DOHH2 (cell line): ENCODE data around the gene SPTBN4.

ENCODE experiments used
- H3F3A ChIP-seq: fragments of 200-600 bp; sonication (generic), shearing (Covaris generic); 2 replicates; pipeline ENCODE4 v1.6.0; 2016; ENCODE audit warnings: antibody characterized with exemption, mild to moderate bottlenecking; ENCODE audit not compliant: control insufficient read depth, insufficient read depth
- H3K27ac ChIP-seq: fragments of 200-600 bp; sonication (generic); 2 replicates; pipeline ENCODE4 v1.5.1; 2014; ENCODE audit warnings: low read depth, mild to moderate bottlenecking, low read length, moderate library complexity
- H3K27me3 ChIP-seq: fragments of 200-600 bp; sonication (generic); 2 replicates; pipeline ENCODE4 v1.6.1; 2014; ENCODE audit warnings: mild to moderate bottlenecking, low read length, mixed read lengths; ENCODE audit not compliant: control insufficient read depth
- H3K36me3 ChIP-seq: fragments of 200-600 bp; sonication (generic); 2 replicates; pipeline ENCODE4 v1.6.1; 2014; ENCODE audit warnings: mild to moderate bottlenecking, low read length, moderate library complexity, mixed read lengths; ENCODE audit not compliant: control insufficient read depth
- H3K4me1 ChIP-seq: fragments of 200-600 bp; sonication (generic); 2 replicates; pipeline ENCODE4 v1.6.1; 2014; ENCODE audit warnings: mild to moderate bottlenecking, low read length, mixed read lengths; ENCODE audit not compliant: control insufficient read depth
- H3K4me2 ChIP-seq: fragments of 200-600 bp; sonication (generic); 2 replicates; pipeline ENCODE4 v1.6.0; 2014; ENCODE audit warnings: mild to moderate bottlenecking, low read length, moderate library complexity
- H3K4me3 ChIP-seq: fragments of 200-600 bp; sonication (generic); 2 replicates; pipeline ENCODE4 v1.5.1; 2014; ENCODE audit warnings: mild to moderate bottlenecking, low read length, mixed read lengths
- H3K79me2 ChIP-seq: fragments of 200-600 bp; sonication (generic); 2 replicates; pipeline ENCODE4 v1.6.1; 2014; ENCODE audit warnings: mild to moderate bottlenecking, low read length, mixed read lengths; ENCODE audit not compliant: control insufficient read depth
- H3K9me2 ChIP-seq: fragments of 200-600 bp; sonication (generic); replicated peaks from 2 replicates; pipeline ENCODE4 v1.6.1; 2014; ENCODE audit warnings: mild to moderate bottlenecking, low read length, mixed read lengths; ENCODE audit not compliant: control insufficient read depth
- H3K9me3 ChIP-seq: fragments of 200-600 bp; sonication (generic); 2 replicates; pipeline ENCODE4 v1.6.1; 2014; ENCODE audit warnings: antibody characterized with exemption, low read length, mixed read lengths; ENCODE audit not compliant: control insufficient read depth, insufficient read depth
- H4K20me1 ChIP-seq: fragments of 200-600 bp; sonication (generic); 2 replicates; pipeline ENCODE4 v1.6.0; 2014; ENCODE audit warnings: low read depth, mild to moderate bottlenecking, antibody characterized with exemption, low read length, moderate library complexity; ENCODE audit not compliant: control insufficient read depth, insufficient read depth
- EZH2phosphoT487 ChIP-seq: fragments of 200-600 bp; sonication (generic); IDR thresholded peaks from 2 replicates; pipeline ENCODE4 v1.6.1; 2017; ENCODE audit warnings: borderline replicate concordance, mild to moderate bottlenecking, antibody characterized with exemption, low read length, moderate library complexity, mixed read lengths
- TF ChIP-seq, protein P1 (sequence below): fragments of 200-600 bp; sonication (generic); IDR thresholded peaks from one replicate; pipeline ENCODE4 v1.5.1; 2014; ENCODE audit warnings: antibody characterized with exemption, mild to moderate bottlenecking, low read depth, low read length; ENCODE audit not compliant: poor library complexity, severe bottlenecking

SPTBN4 gene

DNA sequence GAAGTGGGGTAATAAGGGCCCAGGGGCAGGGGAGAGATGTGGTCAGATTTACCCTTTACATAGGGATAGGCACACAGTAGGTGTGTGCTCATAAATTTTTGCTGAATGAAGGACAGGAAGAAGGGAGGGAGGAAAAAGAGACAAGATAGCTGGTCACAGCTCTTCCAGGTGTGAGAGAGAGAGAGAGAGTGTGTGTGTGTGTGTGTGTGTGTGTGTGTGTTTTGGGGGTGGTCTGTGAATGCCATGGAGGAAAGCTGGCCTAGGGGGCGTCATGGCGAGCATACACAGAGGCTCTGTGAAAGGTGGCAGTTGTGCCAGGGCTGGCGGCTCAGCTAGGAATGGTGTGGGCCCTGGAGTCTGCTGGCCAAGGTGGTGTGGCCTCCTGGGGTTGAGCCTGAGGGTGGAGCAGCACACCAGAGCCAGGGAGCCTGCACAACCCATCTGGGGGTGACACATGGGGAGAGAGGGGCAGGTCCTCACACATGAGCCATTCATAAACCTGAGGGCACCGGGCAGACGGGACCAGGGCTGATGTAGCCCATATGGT, 47.7 kb upstream of the SPTBN4 start:
- Histone ChIP-seq H3K4me1 (peaks cover 44% of the 10 kb centered on the region), H3K4me2 (no peak overlapping the region), H3K27ac (no peak overlapping the region), H3K4me3 (no peak overlapping the region), H3K9me2 (no peaks in the 10 kb centered on the region), H3K79me2 (peaks cover 5% of the 10 kb centered on the region; the same call in 1 of the 2 replicates), H3K9me3 (no peaks in the 10 kb centered on the region), H3K27me3 (no peaks in the 10 kb centered on the region), H3K36me3 (peaks cover 12% of the 10 kb centered on the region), H4K20me1 (no peaks in the 10 kb centered on the region), H3F3A (peaks cover 4% of the 10 kb centered on the region)
- no peak for TF ChIP-seq EZH2phosphoT487
- TF ChIP-seq, protein P1, sequence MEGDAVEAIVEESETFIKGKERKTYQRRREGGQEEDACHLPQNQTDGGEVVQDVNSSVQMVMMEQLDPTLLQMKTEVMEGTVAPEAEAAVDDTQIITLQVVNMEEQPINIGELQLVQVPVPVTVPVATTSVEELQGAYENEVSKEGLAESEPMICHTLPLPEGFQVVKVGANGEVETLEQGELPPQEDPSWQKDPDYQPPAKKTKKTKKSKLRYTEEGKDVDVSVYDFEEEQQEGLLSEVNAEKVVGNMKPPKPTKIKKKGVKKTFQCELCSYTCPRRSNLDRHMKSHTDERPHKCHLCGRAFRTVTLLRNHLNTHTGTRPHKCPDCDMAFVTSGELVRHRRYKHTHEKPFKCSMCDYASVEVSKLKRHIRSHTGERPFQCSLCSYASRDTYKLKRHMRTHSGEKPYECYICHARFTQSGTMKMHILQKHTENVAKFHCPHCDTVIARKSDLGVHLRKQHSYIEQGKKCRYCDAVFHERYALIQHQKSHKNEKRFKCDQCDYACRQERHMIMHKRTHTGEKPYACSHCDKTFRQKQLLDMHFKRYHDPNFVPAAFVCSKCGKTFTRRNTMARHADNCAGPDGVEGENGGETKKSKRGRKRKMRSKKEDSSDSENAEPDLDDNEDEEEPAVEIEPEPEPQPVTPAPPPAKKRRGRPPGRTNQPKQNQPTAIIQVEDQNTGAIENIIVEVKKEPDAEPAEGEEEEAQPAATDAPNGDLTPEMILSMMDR, result no peak

DNA sequence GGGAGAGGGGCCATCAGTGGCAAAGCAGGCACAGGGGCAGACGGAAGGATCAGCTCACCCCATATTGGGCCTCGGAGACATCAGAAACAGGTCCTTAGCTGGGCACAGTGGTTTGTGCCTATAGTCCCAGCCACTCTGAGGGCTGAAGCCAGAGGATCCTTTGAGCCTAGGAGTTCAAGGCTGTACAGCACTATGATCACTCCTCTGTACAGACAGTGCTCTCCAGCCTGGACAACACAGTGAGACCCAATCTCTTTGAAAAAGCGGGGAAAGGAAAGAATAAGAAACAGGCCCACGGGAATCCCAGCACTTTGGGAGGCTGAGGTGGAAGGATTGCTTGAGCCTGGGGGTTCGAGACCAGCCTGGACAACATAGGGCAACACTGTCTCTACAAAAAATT, 47.0 kb upstream of the SPTBN4 start:
- Histone ChIP-seq H3K27ac (no peak overlapping the region), H3K36me3 (peaks cover 12% of the 10 kb centered on the region), H3K4me3 (no peak overlapping the region), H3K4me1 (peaks cover 49% of the 10 kb centered on the region), H3F3A (peaks cover 9% of the 10 kb centered on the region), H3K4me2 (no peak overlapping the region), H3K27me3 (no peaks in the 10 kb centered on the region), H3K9me3 (no peaks in the 10 kb centered on the region), H4K20me1 (no peaks in the 10 kb centered on the region), H3K9me2 (no peaks in the 10 kb centered on the region), H3K79me2 (peaks cover 9% of the 10 kb centered on the region)
- TF ChIP-seq EZH2phosphoT487, result no peak
- TF ChIP-seq, protein P1, result no peak

DNA sequence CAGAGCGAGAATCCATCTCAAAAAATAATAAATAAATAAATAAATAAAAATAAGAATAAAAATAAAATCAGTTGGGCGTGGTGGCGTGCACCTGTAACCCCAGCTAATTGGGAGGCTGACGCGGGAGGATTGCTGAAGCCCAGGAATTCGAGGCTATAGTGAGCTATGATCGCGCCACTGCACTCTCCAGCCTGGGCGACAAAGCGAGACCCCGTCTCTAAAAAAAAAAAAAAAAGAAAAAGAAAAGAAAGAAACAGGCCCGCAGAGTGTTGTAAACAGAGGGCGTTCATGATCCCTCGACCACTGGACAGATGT, 46.4 kb upstream of the SPTBN4 start:
- Histone ChIP-seq H3K9me3 (no peaks in the 10 kb centered on the region), H3K27ac (no peak overlapping the region), H3K9me2 (no peaks in the 10 kb centered on the region), H3K79me2 (peaks cover 13% of the 10 kb centered on the region), H4K20me1 (no peaks in the 10 kb centered on the region), H3K4me1 (peaks cover 51% of the 10 kb centered on the region), H3K27me3 (no peaks in the 10 kb centered on the region), H3K4me2 (peak overlapping the region; percentile 88), H3K4me3 (peak overlapping the region; percentile 76), H3F3A (peaks cover 9% of the 10 kb centered on the region), H3K36me3 (peaks cover 12% of the 10 kb centered on the region)
- no peak for TF ChIP-seq EZH2phosphoT487
- TF ChIP-seq, protein P1, result no peak
